Measurements from ENCODE around the gene SYT8. TPM values are rescaled to one million over a fixed set of nuclear protein-coding genes. Genes with fewer than 3 reads are reported as not detected.

Gene SYT8
- total RNA-seq, 2 experiments from 2014 or later, result not detected

- peak overlapping the region; percentile 70 for H3K27ac Mint-ChIP-seq
- POLR2A ChIA-PET, result interaction anchor here (1.1 to 2.3 kb wide), 2 partner anchors 10 to 12 kb away, joined by 4 to 15 read pairs; partner anchors contain the start of gene LSP1
- H3K9me3 Mint-ChIP-seq, result no peaks in the 10 kb centered on the region
- peak overlapping the region; percentile 25 for H3K4me3 Mint-ChIP-seq
- ATAC-seq (ENCODE audit: low read depth), result no peak
- DNase-seq, result peak; percentile 55
- no peaks in the 10 kb centered on the region for H3K36me3 Mint-ChIP-seq
- peaks cover 29% of the 10 kb centered on the region for H3K4me1 Mint-ChIP-seq
- peaks cover 6% of the 10 kb centered on the region for H3K27me3 Mint-ChIP-seq
Measured at GRCh38 chr11:1839924-1840779, 5.4 kb downstream of the SYT8 start.

GRCh38 chr11:1840780-1841480, 6.1 kb downstream of the SYT8 start:
- DNase-seq, result peak; percentile 37
- Mint-ChIP-seq H3K4me1 (peaks cover 35% of the 10 kb centered on the region), H3K36me3 (no peaks in the 10 kb centered on the region), H3K9me3 (no peaks in the 10 kb centered on the region), H3K27ac (no peak overlapping the region), H3K4me3 (no peak overlapping the region), H3K27me3 (peaks cover 8% of the 10 kb centered on the region)
- POLR2A ChIA-PET, result interaction anchor here (1.1 kb wide), 1 partner anchor 10 kb away, joined by 4 read pairs; no protein-coding TSS in a partner anchor
- no peak for ATAC-seq (ENCODE audit: low read depth)

- H3K27me3 Mint-ChIP-seq, result peaks cover 8% of the 10 kb centered on the region
- H3K36me3 Mint-ChIP-seq, result no peaks in the 10 kb centered on the region
- H3K4me3 Mint-ChIP-seq, result no peak overlapping the region
- DNase-seq (peak; percentile 40), ATAC-seq (ENCODE audit: low read depth) (no peak)
- peaks cover 35% of the 10 kb centered on the region for H3K4me1 Mint-ChIP-seq
- no peaks in the 10 kb centered on the region for H3K9me3 Mint-ChIP-seq
- POLR2A ChIA-PET, result interaction anchor here (1.1 to 2.5 kb wide), 2 partner anchors 9 to 12 kb away, joined by 4 to 19 read pairs; partner anchors contain the start of gene LSP1
- H3K27ac Mint-ChIP-seq, result no peak overlapping the region
Measured at GRCh38 chr11:1841511-1842148, 6.8 kb downstream of the SYT8 start.

DNA sequence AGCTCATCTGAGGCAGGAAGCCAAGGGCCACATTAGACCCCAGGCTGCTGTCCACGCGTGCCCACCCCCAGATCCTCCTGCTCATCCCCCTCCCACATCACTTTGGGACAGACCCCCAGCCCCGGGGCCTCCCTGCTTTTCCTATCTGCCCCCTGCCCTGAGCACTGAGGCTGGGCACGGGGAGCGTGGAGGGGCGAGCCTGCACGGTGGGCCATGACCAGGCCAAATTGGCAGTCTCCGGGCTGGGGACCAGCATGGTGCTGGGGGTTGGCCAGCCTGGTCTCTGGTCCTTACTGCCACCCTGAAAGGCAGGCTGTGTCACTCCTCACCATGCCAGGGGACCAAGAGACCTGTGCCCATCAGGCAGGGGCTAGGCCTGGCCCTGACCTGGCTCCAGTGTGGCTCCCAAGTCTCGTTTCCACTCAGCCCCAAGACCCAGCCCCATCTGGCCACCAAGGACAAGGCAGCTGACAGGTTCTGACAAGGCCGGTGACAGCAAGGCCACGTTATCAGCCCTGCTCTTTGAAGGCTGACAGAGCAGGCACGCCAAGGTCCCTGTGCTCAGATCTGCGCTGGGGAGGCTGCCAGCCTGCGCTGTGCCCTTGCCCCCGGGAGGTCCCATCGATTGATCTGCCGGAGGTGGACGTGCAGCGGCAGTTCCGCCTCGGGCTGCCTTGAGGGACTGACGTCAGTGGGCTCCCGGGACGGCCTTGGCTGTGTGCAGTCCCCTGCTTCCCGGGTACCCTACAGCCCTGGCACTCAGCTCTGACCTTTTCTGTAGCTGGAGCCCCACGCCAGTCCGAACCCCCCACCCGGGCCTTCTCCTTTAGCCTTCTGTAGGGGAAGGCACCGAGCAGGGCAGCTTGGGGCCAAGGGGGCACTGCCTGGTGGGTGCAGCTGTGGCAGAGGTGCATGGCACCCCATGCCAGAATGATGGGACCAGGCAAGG, 7.6 kb downstream of the SYT8 start:
- DNase-seq (peak; percentile 39), ATAC-seq (ENCODE audit: low read depth) (no peak)
- no peak overlapping the region for H3K4me3 Mint-ChIP-seq
- POLR2A ChIA-PET, result interaction anchor here (2.5 kb wide), 1 partner anchor 11 kb away, joined by 19 read pairs; the partner anchor contains the start of gene LSP1
- H3K36me3 Mint-ChIP-seq, result no peaks in the 10 kb centered on the region
- H3K4me1 Mint-ChIP-seq, result peaks cover 37% of the 10 kb centered on the region
- H3K9me3 Mint-ChIP-seq, result no peaks in the 10 kb centered on the region
- no peak overlapping the region for H3K27ac Mint-ChIP-seq
- peaks cover 10% of the 10 kb centered on the region for H3K27me3 Mint-ChIP-seq

- Mint-ChIP-seq H3K9me3 (no peaks in the 10 kb centered on the region), H3K4me1 (peaks cover 39% of the 10 kb centered on the region), H3K36me3 (no peaks in the 10 kb centered on the region), H3K27me3 (peaks cover 12% of the 10 kb centered on the region), H3K27ac (peak overlapping the region; percentile 89), H3K4me3 (peak overlapping the region; percentile 77)
- POLR2A ChIA-PET, result interaction anchor here (2.5 kb wide), 1 partner anchor 10 kb away, joined by 19 read pairs; the partner anchor contains the start of gene LSP1
- ATAC-seq (ENCODE audit: low read depth), result no peak
- DNase-seq, result no peak
Measured at GRCh38 chr11:1843098-1843473, 8.3 kb downstream of the SYT8 start.

GRCh38 chr11:1843796-1844195, 9.0 kb downstream of the SYT8 start:
- peaks cover 19% of the 10 kb centered on the region for H3K27me3 Mint-ChIP-seq
- DNase-seq, result no peak
- POLR2A ChIA-PET, result interaction anchor here (2.5 kb wide), 1 partner anchor 9 kb away, joined by 19 read pairs; the partner anchor contains the start of gene LSP1
- peaks cover 41% of the 10 kb centered on the region for H3K4me1 Mint-ChIP-seq
- no peaks in the 10 kb centered on the region for H3K9me3 Mint-ChIP-seq
- peak overlapping the region; percentile 89 for H3K27ac Mint-ChIP-seq
- no peaks in the 10 kb centered on the region for H3K36me3 Mint-ChIP-seq
- ATAC-seq (ENCODE audit: low read depth), result no peak
- H3K4me3 Mint-ChIP-seq, result peak overlapping the region; percentile 77

DNA sequence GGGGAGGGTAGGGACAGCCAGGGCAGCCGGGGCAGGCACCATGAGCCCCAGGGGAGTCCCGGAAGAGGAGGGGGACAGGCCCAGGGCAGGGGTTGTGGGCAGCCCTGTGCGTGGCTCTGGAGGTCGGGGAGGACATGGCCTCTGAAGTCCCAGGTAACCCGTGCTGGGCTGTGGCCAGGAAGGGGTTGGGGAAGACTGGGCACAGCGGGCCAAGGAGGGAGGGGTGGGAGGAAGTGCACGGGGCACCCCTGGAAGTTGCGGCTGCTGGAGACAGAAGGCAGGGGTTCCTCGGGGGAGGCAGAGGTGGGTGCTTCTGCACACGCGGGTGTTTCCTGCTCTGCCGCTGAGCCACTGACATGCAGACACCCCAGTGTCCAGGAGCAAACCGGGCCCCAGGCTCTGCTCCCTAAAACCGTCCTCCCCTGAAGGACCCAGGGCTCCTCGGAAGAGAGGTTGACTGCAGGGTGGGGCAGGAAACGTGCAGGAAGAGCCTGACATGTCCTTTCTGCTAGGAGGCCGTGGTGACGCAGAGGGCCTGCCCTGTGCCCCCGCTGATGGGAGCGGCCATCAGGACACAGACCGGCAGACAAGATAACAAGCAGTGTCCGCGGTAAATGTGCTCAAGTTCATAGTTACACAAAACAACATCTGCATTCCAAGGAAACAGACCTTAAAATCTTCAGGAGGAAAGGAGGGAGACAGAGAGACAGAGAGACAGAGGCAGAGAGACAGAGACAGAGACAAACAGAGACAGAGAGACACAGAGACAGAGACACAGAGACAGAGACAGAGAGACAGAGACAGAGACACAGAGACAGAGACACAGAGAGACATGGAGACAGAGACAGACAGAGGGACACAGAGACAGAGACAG, 9.7 kb downstream of the SYT8 start:
- peaks cover 47% of the 10 kb centered on the region for H3K4me1 Mint-ChIP-seq
- H3K9me3 Mint-ChIP-seq, result no peaks in the 10 kb centered on the region
- peak; percentile 62 for DNase-seq
- peak overlapping the region; percentile 89 for H3K27ac Mint-ChIP-seq
- POLR2A ChIA-PET, result no interaction called here
- peak overlapping the region; percentile 77 for H3K4me3 Mint-ChIP-seq
- no peaks in the 10 kb centered on the region for H3K36me3 Mint-ChIP-seq
- peaks cover 23% of the 10 kb centered on the region for H3K27me3 Mint-ChIP-seq
- ATAC-seq (ENCODE audit: low read depth), result peak; percentile 57

- peaks cover 23% of the 10 kb centered on the region for H3K27me3 Mint-ChIP-seq
- POLR2A ChIA-PET, result no interaction called here
- peak overlapping the region; percentile 77 for H3K4me3 Mint-ChIP-seq
- peaks cover 41% of the 10 kb centered on the region for H3K4me1 Mint-ChIP-seq
- ATAC-seq (ENCODE audit: low read depth) (no peak), DNase-seq (no peak)
- no peaks in the 10 kb centered on the region for H3K9me3 Mint-ChIP-seq
- H3K27ac Mint-ChIP-seq, result peak overlapping the region; percentile 89
- H3K36me3 Mint-ChIP-seq, result no peaks in the 10 kb centered on the region
Measured at GRCh38 chr11:1845095-1845429, 10.3 kb downstream of the SYT8 start.

DNA sequence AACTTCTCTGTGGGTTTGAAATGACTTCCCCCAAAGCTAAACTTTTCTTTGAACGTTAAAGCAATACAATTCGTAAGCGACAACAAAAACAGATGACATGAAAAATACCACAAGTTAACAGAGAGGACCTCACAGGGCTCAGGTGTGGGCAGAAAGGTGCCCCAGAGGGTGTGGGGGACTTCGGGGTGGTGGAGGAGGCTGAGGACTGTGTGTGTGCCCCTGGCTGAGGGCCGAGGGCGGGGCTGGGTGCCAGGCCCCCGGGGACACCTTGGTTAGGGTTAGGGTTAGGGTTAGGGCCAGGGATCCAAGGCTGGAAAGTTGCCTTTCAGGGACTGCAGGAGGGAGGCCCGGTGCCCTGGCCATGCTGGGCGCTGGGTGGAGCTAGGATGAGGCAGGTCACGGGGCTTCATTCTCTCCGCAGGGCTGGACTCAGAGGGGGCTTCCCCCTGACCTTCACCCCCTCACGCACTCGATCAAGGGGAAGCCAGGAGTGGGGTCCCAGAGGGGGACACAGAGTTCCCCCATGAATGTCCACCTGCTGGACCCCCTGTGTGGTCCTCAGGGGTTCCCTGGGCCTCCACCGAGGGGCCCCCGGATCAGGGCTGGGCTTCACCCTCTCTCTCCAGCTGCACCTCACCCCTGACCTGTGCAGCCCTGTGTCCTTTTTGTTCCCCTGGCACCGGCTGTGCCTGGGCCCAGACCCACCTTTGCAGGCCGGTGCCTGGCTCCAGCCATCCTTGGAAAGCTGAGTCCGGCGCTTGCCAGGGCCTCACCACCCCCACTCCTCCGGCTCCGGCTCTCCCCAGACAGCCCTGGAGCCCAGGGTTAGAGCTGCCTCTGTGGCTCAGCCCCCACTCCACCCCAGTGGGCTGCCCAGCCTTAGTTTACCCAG, 11.0 kb downstream of the SYT8 start:
- DNase-seq (no peak), ATAC-seq (ENCODE audit: low read depth) (peak; percentile 15)
- Mint-ChIP-seq H3K27me3 (peaks cover 23% of the 10 kb centered on the region), H3K36me3 (no peaks in the 10 kb centered on the region), H3K4me1 (peaks cover 45% of the 10 kb centered on the region), H3K27ac (peak overlapping the region; percentile 89), H3K9me3 (no peaks in the 10 kb centered on the region), H3K4me3 (peak overlapping the region; percentile 77)
- POLR2A ChIA-PET, result no interaction called here

- no peak for DNase-seq
- POLR2A ChIA-PET, result no interaction called here
- Mint-ChIP-seq H3K27me3 (peaks cover 23% of the 10 kb centered on the region), H3K36me3 (no peaks in the 10 kb centered on the region), H3K4me3 (no peak overlapping the region), H3K27ac (peak overlapping the region; percentile 27), H3K4me1 (peaks cover 52% of the 10 kb centered on the region), H3K9me3 (no peaks in the 10 kb centered on the region)
- ATAC-seq (ENCODE audit: low read depth), result no peak
Measured at GRCh38 chr11:1846453-1846932, 11.7 kb downstream of the SYT8 start.
